Left kidney (tissue), 2 donors: ENCODE data around the gene MAP4K4. TPM values are rescaled to one million over a fixed set of nuclear protein-coding genes. Genes with fewer than 3 reads are reported as not detected.

Source experiments
- DNase-seq: peaks from one replicate; pipeline ENCODE4 v3.0.0-alpha.2; 2013
- polyA plus RNA-seq: library from polyadenylated mRNA; unstranded; fragments of 120-200 nt; gene quantifications from one replicate; pipeline ENCODE4 v1.2.1, GENCODE V29; 2013; ENCODE audit not compliant: insufficient read length

The MAP4K4 gene
- polyA plus RNA-seq, 1 donor = 88.4 TPM

- DNase-seq = no peak
These were observed 23.2 kb downstream of the MAP4K4 start for GRCh38 chr2:101720732-101721131.

DNA sequence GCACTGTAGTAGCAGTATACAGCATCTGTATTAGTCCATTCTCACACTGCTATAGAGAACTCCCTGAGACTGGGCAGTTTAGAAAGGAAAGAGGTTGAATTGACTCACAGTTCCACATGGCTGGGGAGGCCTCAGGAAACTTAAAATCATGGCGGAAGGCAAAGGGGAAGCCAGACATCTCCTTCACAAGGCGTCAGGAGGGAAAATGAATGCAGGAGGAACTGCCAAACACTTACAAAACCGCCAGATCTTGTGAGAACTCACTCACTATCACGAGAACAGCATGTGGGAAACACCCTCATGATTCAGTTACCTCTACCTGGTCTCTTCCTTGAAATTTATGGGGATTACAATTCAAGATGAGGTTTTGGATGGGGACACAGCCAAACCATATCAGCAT, 25.4 kb downstream of the MAP4K4 start:
- DNase-seq = no peak

DNA sequence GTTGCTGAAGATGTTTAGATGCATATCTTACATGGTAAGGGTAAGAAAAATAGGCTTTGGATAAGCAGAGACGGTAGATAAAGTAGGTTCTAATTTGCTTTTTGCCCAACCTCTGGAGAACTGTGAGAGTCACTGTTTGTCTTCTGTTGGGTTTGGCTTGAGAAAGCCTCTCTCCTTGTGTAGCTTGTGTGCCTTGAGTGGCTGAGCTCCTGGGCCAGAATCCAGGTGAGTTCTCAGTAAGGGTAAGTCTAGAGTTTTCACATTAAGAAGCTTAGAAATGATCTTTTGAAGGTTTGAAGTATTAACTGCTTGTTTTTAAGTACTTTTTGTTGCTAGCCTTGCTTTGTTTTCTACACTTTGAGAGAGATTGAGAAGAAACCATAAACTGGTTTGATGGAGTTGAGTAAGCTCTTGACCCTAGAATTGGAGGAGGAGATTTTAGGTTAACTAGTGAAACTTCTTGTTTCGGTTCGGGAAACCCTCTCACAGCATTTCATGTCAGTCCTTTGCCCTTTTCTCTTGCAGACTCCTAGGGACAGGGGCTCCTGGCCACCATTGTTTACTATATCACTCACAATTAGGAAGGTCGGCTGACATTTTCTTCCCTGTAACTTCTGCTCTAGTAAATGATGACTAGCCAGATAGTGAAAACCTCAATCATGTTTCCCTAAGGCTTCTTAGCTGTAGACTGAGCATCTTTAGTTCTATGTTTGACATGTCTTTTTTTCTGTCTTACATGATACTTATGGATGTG, 26.0 kb downstream of the MAP4K4 start:
- no peak for DNase-seq

DNA sequence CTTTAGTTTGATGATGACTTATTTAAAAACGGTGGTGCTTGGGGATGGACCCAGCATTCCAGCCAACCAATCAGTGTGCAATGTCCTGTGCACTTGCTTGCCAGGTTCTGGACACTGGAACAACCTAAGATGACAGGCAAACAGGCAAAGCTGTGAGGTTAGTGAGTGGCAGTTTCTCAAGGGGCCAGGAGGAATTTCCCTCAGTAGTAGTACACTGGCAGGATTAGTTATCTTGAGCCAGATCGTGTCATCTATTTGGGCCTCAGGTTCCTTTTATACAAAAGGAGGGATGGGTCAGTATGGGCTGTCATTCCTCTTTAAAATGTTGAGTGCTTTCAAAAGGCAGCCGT, 26.6 kb downstream of the MAP4K4 start:
- DNase-seq = no peak

DNA sequence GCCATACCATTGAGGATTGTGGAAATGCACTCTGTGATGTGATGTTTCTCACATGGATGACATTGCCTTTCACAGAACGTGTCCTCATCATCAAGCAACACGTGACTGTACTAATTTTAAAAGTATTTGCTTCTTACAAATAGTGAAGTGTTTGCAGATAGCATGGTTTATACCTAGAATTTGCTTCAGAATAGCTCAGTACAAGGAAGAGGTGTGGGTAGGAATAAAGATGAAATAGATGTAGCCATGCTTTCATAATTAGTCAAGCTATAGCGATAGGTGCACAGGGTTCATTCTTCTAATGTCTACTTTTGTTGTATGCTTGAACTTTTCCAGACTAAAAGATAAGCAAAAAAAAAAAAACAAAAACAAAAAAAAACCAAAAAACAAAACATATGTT, 27.5 kb downstream of the MAP4K4 start:
- DNase-seq = no peak

DNA sequence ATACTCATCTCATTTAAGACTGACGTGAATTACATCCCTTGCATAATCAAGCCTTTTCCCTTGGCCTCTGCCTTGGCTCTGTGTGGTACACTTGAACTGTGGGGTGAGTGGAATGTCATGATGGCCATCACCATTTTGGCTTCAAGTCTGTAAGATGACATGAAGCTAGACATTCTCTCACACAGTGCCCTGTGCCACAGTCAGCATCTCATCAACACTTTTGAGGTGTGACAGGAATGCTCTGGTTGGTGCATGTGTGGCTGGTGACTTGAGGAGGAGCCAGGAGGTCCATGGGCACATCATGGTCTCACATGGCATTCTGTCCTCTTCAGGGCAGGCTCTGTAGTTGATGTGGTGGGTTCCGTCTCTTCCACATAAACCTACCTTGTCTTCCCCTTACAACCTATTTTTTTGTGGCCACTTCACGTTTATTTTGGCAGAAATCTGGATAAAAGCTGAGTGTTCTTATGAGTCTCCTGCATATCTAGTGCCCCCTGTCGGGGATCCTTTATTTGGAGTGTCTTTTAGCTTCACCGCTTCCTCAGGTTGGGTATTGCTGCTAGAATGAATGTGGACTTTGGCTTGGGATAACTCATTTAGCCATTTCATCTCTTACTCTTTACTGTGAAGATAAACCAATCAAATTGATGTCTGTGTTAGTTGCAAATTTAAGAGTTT, 28.1 kb downstream of the MAP4K4 start:
- no peak for DNase-seq

GRCh38 chr2:101728865-101729264, 31.4 kb downstream of the MAP4K4 start:
- DNase-seq = no peak

DNA sequence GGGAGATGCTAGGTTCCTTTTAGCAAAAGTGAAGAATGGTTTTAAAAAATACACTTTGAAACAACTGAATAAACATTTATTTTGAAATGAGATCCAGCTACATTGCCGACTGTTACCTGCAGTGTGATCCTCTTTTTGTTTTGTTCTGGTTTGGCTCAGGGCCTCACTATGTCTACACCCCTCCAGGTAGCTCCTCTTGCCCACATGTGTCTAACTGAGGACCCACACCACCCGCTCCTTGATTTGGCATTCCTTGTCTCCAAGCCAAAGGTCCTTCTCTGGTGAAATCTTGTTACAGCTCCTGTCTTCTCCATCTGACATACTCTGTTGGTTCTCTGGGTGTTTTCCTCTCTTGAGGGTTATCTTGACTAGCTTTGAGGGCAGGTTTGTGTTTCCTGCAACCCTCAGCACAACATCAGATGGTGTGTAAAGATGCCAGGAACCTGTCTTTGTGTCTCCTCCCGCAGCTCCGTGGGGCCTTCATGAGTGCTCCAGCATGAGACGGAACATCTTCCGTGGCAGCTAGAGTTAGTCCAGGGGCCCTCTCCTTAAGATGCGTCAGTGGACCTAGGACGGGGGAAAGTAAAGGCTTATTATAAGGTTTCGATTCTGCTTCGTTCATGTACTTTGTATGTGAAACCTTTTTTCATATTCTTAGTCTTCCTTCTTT, 32.1 kb downstream of the MAP4K4 start:
- DNase-seq = no peak

DNA sequence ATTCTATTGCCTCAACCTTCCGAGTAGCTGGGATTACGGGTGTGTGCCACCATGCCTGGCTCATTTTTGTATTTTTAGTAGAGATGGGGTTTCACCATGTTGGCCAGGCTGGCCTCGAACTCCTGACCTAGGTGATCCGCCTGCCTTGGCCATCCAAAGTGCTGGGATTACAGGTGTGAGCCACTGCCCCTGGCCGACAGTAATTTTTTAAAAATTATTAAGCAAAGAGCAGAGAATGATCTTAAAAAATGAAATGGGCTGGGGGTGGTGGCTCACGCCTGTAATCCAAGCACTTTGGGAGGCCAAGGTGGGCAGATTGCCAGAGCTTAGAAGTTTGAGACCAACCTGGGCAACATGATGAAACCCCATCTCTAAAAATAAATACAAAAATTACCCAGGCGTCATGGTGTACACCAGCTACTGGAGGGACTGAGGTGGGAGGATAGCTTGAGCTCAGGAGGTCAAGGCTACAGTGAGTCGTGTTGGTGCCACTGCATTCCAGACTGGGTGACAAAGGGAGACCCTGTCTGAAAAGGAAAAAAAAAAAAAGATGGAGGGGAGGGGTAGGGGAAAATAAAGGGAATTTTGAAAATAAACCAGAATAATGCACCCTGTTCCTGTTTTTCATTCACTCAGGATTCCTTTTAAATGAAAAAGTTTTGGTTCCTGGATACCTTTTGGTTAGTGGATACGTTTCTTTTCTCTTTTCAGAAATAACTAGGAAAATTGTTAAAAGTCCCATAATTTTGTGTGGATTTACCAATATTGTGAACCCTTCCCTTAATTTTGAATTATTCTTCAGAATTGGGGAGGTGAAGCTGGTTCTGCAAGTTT, 33.9 kb downstream of the MAP4K4 start:
- no peak for DNase-seq

DNA sequence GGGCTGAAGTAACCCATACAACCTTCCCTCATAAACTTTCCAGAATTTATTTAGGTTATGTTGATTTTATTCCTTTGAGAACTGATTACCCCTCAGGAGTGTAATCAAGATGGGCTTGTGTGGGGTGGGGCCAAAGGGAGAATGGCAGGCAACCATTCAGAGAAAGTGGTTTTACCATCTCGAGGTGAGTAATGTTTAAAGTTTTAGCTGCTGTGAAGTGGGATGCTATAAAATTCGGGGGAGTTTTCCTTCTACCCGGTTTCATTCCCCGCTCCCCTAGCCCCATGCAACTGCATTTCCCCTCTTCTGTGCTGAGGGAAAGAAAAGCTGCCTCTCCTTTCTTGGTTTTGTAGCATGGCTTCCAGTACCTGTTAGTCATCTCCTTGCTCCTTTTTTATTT, 34.7 kb downstream of the MAP4K4 start:
- DNase-seq = no peak

GRCh38 chr2:101732773-101733256, 35.3 kb downstream of the MAP4K4 start:
- DNase-seq = no peak

GRCh38 chr2:101733257-101733993, 35.9 kb downstream of the MAP4K4 start:
- no peak for DNase-seq

- DNase-seq = no peak
These were observed 37.1 kb downstream of the MAP4K4 start for GRCh38 chr2:101734505-101735165.

DNA sequence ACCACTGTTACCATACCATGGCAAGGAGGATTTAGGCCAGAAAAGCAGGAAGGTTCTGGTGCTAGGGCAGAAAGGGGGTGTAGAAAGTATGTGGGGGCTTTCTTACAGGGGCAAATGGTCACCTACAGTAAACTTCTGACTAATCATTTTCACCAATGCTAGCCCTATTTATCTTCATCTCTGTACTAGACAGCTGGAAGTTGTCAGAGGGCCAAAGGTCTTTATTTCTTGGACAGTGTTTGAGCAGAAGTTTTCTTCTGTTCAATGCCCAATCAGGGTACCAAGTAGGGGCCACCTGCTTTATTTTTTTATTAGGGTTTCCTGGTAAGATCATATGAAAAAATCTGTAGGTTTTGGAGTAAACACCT, 37.6 kb downstream of the MAP4K4 start:
- DNase-seq = no peak

DNA sequence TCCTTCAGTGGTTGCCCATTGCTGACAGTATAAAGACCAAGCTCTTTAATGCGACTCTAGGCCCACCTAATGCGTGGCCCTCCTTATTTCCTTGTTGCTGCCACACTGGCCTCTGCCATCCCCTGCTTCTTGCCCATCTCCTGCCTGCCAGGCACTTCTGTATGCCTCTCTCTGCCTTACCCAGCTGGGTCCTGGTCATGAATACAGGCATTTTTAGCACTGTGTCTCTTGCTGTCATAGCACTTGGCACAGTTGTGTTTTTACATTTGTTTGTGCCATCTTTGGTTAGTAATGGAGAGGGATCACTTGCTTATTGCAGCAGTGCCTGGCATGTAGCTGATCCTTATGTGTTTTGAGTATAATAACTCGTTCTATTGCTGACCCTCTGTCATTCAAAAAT, 38.7 kb downstream of the MAP4K4 start:
- no peak for DNase-seq

GRCh38 chr2:101736861-101737291, 39.4 kb downstream of the MAP4K4 start:
- no peak for DNase-seq

DNA sequence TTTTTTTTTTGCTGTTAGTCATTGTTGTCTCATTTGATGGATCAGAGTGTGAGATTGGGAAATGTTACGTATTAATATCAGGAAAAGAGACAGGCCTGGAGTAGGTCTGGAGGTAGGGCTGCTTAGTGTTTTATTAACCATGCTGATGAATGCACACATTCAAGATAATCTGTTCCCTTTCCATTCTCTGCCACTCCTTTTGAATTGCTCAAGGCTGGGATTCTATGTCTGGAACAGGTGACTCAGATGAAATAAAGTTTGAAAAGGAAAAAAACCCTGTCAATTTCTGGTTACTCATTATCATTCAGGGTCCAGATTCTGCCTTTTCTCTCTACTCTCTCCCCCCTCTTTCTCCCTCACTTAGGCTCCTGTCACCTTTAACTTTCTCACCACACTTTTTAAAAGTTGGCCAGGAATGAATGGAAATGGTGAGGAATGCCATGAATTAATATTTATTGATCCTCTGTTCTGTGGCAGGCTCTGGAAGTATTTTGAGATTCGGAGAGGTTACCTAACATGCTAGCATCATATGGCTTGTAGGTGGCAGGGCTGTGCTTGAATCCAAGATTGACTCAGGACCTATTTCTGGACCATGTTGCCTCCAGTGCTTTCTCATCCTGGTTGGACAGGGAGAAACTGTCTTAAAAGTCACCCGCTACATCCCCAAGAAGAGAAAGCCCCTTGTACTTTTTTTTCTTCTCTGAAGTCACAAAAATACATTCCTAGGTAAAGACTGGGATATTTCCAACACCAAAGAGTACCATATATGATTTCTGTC, 40.2 kb downstream of the MAP4K4 start:
- DNase-seq = no peak

- no peak for DNase-seq
These were observed 41.1 kb downstream of the MAP4K4 start for GRCh38 chr2:101738649-101739048.

DNA sequence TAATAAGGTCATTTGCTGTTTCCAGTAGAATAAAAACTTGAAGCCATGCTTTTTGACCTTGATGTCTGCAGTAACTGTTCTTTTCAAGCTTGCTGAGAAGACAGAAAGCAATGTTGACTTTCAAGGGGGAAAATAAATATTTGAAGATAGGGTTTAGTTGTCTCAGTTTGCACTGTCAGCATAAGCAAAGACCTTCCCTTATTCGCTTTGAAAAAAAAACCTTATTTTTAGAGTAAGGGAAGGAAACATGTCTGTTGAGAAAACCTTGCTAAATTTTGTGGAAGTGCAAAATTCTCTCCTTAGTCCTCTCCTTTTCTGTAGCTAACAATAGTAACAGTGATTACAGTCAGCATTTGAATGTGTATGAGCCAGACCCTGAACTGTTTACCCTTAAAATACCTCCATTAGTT, 43.1 kb downstream of the MAP4K4 start:
- no peak for DNase-seq
